PC-3 (cell line): ENCODE results near the gene ARHGEF28. TPM values are rescaled to one million over a fixed set of nuclear protein-coding genes. Genes with fewer than 3 reads are reported as not detected.

Experiments
- ATAC-seq: fragments of 200-7000 bp; cut with Tn5 transposase; 2 replicates; pipeline ENCODE4 v1.9.1; 2020; ENCODE audit warnings: mild to moderate bottlenecking, moderate library complexity
- BruUV-seq: library from RNA; stranded (reverse); fragments of 400-500 nt; replicated peaks from 2 replicates; lab custom pipeline; 2021; lab: Mats Ljungman, UMichigan
- CTCF ChIA-PET: fragments of 300-600 bp; sonication (Branson Sonifier 250); formaldehyde crosslinking; loops from one replicate; lab custom pipeline; 2022; ENCODE audit warnings: antibody characterized with exemption; lab: Charles Lee
- POLR2A ChIA-PET: fragments of 300-600 bp; sonication (Branson Sonifier 250); formaldehyde crosslinking; loops from one replicate; lab custom pipeline; 2022; ENCODE audit warnings: antibody characterized with exemption; ENCODE audit not compliant: unreplicated experiment; lab: Charles Lee
- DNase-seq: peaks from one replicate; pipeline ENCODE4 v3.0.0-alpha.2; 2015
- H2AFZ ChIP-seq: fragments of 300-600 bp; sonication (generic); 2 replicates; pipeline ENCODE4 v1.6.0; 2016; ENCODE audit warnings: antibody characterized with exemption, low read length
- H3F3A ChIP-seq: fragments of 300-600 bp; sonication (generic); one replicate; pipeline ENCODE4 v1.6.0; 2017; ENCODE audit warnings: antibody characterized with exemption, low read length, control low read depth, mild to moderate bottlenecking; ENCODE audit not compliant: unreplicated experiment
- H3K27ac ChIP-seq: fragments of 300-600 bp; sonication (generic); 2 replicates; pipeline ENCODE4 v1.5.1; 2016; ENCODE audit warnings: mild to moderate bottlenecking, low read length
- H3K27me3 ChIP-seq: fragments of 300-600 bp; sonication (generic); 2 replicates; pipeline ENCODE4 v1.6.1; 2016; ENCODE audit warnings: low read length, mixed read lengths
- H3K36me3 ChIP-seq: fragments of 300-600 bp; sonication (generic); 2 replicates; pipeline ENCODE4 v1.6.1; 2016; ENCODE audit warnings: low read depth, mixed run types, low read length, mixed read lengths
- H3K4me1 ChIP-seq: fragments of 300-600 bp; sonication (generic); 2 replicates; pipeline ENCODE4 v1.5.1; 2016; ENCODE audit warnings: low read length; ENCODE audit not compliant: insufficient read depth
- H3K4me2 ChIP-seq: fragments of 300-600 bp; sonication (generic); 2 replicates; pipeline ENCODE4 v1.6.0; 2016; ENCODE audit warnings: low read length
- H3K4me3 ChIP-seq: fragments of 300-600 bp; sonication (generic); 2 replicates; pipeline ENCODE4 v1.5.1; 2016; ENCODE audit warnings: mild to moderate bottlenecking, low read length, mixed read lengths
- H3K79me2 ChIP-seq: fragments of 300-600 bp; sonication (generic); 2 replicates; pipeline ENCODE4 v1.6.1; 2017; ENCODE audit warnings: low read length, mixed read lengths
- H3K9ac ChIP-seq: fragments of 300-600 bp; sonication (generic); 2 replicates; pipeline ENCODE4 v1.6.0; 2016; ENCODE audit warnings: mild to moderate bottlenecking, low read length
- H3K9me2 ChIP-seq: fragments of 300-600 bp; sonication (generic); replicated peaks from 2 replicates; pipeline ENCODE4 v1.6.1; 2016; ENCODE audit warnings: mixed run types, low read length, mixed read lengths
- H3K9me3 ChIP-seq: fragments of 300-600 bp; sonication (generic); 2 replicates; pipeline ENCODE4 v1.6.1; 2016; ENCODE audit warnings: low read length, mixed read lengths
- H4K20me1 ChIP-seq: fragments of 300-600 bp; sonication (generic); 2 replicates; pipeline ENCODE4 v1.6.1; 2016; ENCODE audit warnings: low read length, mixed read lengths
- CTCF ChIP-seq: fragments of 300-600 bp; sonication (generic); conservative IDR thresholded peaks from 2 replicates; pipeline ENCODE4 v1.5.1; 2017; ENCODE audit warnings: antibody characterized with exemption, low read depth, mild to moderate bottlenecking, low read length
- EZH2 ChIP-seq: fragments of 300-600 bp; sonication (generic); IDR thresholded peaks from one replicate; pipeline ENCODE4 v1.6.1; 2017; ENCODE audit warnings: antibody characterized with exemption, mild to moderate bottlenecking, low read length; ENCODE audit not compliant: unreplicated experiment
- EZH2phosphoT487 ChIP-seq: fragments of 300-600 bp; sonication (generic); IDR thresholded peaks from 2 replicates; pipeline ENCODE4 v1.6.1; 2018; ENCODE audit warnings: mild to moderate bottlenecking, antibody characterized with exemption, low read length, borderline replicate concordance
- intact Hi-C: fragments of 100-400 bp; cut with micrococcal nuclease; formaldehyde crosslinking; loops from 2 replicates; pipeline ENCODE4 v1.9.0; 2023
- total RNA-seq: library from RNA; depleted of rRNA; stranded (reverse); fragments of >200 nt; gene quantifications from 2 replicates; pipeline ENCODE4 v1.2.3, GENCODE V29; 2014

ARHGEF28 gene
- total RNA-seq, 1 experiment from 2014 or later: 24.2 TPM

GRCh38 chr5:73826301-73827105 is 200.5 kb downstream of the ARHGEF28 start:
- H3K4me3 ChIP-seq: no peak overlapping the region
- no peaks in the 10 kb centered on the region for H3K9me3 ChIP-seq
- no peaks in the 10 kb centered on the region for H4K20me1 ChIP-seq
- BruUV-seq: no TSS peak
- H3K9ac ChIP-seq: no peak overlapping the region
- H2AFZ ChIP-seq: no peak overlapping the region
- no peaks in the 10 kb centered on the region for H3K79me2 ChIP-seq
- H3K9me2 ChIP-seq: no peaks in the 10 kb centered on the region
- H3K27me3 ChIP-seq: no peaks in the 10 kb centered on the region
- TF ChIP-seq CTCF: no peak
- TF ChIP-seq EZH2phosphoT487: no peak
- TF ChIP-seq EZH2: no peak
- H3F3A ChIP-seq: no peaks in the 10 kb centered on the region
- no peak overlapping the region for H3K4me2 ChIP-seq
- CTCF ChIA-PET: no interaction called here
- DNase-seq (no peak), ATAC-seq (no peak)
- no peak overlapping the region for H3K27ac ChIP-seq
- POLR2A ChIA-PET: no interaction called here
- intact Hi-C loops: no loop called here
- peaks cover 26% of the 10 kb centered on the region for H3K4me1 ChIP-seq
- no peaks in the 10 kb centered on the region for H3K36me3 ChIP-seq

- Histone ChIP-seq H3K4me1 (peaks cover 21% of the 10 kb centered on the region), H3K79me2 (no peaks in the 10 kb centered on the region), H3K4me2 (no peak overlapping the region), H3K9ac (no peak overlapping the region), H2AFZ (no peak overlapping the region), H3K4me3 (no peak overlapping the region), H3K27ac (no peak overlapping the region), H3K27me3 (no peaks in the 10 kb centered on the region), H3K9me3 (no peaks in the 10 kb centered on the region), H3K36me3 (no peaks in the 10 kb centered on the region), H4K20me1 (no peaks in the 10 kb centered on the region), H3F3A (no peaks in the 10 kb centered on the region), H3K9me2 (no peaks in the 10 kb centered on the region)
- POLR2A ChIA-PET: no interaction called here
- ATAC-seq (no peak), DNase-seq (no peak)
- BruUV-seq: no TSS peak
- CTCF ChIA-PET: no interaction called here
- intact Hi-C loops: no loop called here
- TF ChIP-seq EZH2phosphoT487 (no peak), EZH2 (no peak), CTCF (no peak)
These were observed 201.1 kb downstream of the ARHGEF28 start for GRCh38 chr5:73827106-73827450.

DNA sequence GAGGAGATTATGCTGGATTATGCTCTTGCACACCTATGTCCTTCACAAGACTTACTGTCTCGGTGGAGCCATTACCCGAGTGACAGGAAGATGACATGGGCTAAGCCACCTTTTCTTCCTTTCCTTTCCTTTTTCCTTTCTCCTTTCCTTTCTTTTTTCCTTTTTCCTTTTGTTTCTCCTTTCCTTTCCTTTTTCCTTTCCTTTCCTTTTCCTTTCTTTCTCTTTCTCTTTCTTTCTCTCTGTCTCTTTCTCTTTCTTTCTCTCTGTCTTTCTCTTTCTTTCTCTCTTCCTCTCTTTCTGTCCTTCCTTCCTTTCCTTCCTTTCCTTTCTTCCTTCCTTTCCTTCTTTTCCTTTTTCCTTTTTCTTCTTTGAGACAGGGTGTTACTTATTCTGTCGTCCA is 202.5 kb downstream of the ARHGEF28 start:
- ChIA-PET CTCF (no interaction called here), POLR2A (no interaction called here)
- H3K4me2 ChIP-seq: no peak overlapping the region
- H3K27ac ChIP-seq: no peak overlapping the region
- H3K36me3 ChIP-seq: no peaks in the 10 kb centered on the region
- DNase-seq (no peak), ATAC-seq (no peak)
- no peak overlapping the region for H3K9ac ChIP-seq
- no peaks in the 10 kb centered on the region for H3F3A ChIP-seq
- no peaks in the 10 kb centered on the region for H3K27me3 ChIP-seq
- peaks cover 8% of the 10 kb centered on the region for H3K4me1 ChIP-seq
- H3K4me3 ChIP-seq: no peak overlapping the region
- no peaks in the 10 kb centered on the region for H3K9me2 ChIP-seq
- no peaks in the 10 kb centered on the region for H3K79me2 ChIP-seq
- intact Hi-C loops: no loop called here
- TF ChIP-seq EZH2phosphoT487 (no peak), CTCF (no peak), EZH2 (no peak)
- H4K20me1 ChIP-seq: no peaks in the 10 kb centered on the region
- no peak overlapping the region for H2AFZ ChIP-seq
- no peaks in the 10 kb centered on the region for H3K9me3 ChIP-seq
- BruUV-seq: no TSS peak
